ENCODE results near the gene GUCA2A.

The GUCA2A gene

DNA sequence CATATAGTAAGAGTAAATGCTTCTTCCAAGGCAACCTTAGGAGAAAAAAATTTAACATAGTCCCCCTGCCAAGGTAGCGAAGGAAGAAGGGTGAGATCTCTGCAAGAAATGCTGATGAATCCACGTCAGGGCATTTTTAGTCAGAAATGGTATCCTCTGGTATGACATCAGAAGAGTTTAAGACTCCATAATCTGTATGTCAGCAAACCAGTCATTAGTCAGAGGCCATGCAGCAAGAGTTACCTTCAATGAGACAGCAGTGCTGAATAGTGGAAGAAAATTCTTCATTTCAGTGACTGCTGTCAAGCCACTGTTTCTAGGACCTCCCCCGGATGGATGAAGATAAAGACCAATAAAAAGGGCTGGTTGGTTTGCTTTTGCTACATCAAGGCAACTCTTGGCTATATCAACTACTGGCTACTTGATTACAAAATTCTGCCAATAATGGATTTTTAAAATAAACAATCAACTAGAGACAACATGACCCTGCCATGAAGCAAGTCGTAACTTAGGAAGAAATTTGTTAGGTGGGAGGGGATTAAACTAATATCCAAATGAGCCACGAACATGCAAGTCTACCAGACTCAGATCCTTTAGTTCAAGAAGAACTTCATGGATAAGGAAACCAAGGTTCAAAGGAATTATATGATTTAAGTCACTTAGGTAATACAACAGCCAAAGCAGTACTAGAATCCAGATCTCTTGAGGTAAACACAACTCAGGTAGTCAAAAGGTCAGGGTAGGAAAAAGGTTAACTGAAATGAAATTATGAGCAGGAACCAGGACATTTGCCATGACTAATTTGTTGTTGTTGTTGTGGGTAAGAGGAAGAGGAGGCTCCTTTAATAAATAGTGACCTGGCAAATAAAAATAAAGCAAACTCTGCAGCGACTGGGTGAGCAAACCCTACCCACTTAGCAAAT lies 25.6 kb upstream of the GUCA2A start:
- H3K36me3 ChIP-seq (ENCODE audit: control insufficient read depth, low read length), result peaks cover 58% of the 10 kb centered on the region
- H3K27ac ChIP-seq (ENCODE audit: low read depth, low read length), result no peak overlapping the region
- H3K27me3 ChIP-seq (ENCODE audit: control insufficient read depth, low read length), result no peaks in the 10 kb centered on the region
- H3K4me3 ChIP-seq (ENCODE audit: low read length), result no peak overlapping the region
- no peaks in the 10 kb centered on the region for H4K20me1 ChIP-seq (ENCODE audit: control insufficient read depth, insufficient read depth, low read depth, low read length)
- H3K9me2 ChIP-seq (replicated peaks; ENCODE audit: control insufficient read depth, low read length), result no peaks in the 10 kb centered on the region
- no peaks in the 10 kb centered on the region for H3K79me2 ChIP-seq (ENCODE audit: control insufficient read depth, low read length)
- TF ChIP-seq EZH2phosphoT487 (IDR thresholded peaks at IDR 0.05; ENCODE audit: borderline replicate concordance, low read length), result no peak
- TF ChIP-seq, protein P1, sequence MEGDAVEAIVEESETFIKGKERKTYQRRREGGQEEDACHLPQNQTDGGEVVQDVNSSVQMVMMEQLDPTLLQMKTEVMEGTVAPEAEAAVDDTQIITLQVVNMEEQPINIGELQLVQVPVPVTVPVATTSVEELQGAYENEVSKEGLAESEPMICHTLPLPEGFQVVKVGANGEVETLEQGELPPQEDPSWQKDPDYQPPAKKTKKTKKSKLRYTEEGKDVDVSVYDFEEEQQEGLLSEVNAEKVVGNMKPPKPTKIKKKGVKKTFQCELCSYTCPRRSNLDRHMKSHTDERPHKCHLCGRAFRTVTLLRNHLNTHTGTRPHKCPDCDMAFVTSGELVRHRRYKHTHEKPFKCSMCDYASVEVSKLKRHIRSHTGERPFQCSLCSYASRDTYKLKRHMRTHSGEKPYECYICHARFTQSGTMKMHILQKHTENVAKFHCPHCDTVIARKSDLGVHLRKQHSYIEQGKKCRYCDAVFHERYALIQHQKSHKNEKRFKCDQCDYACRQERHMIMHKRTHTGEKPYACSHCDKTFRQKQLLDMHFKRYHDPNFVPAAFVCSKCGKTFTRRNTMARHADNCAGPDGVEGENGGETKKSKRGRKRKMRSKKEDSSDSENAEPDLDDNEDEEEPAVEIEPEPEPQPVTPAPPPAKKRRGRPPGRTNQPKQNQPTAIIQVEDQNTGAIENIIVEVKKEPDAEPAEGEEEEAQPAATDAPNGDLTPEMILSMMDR (IDR thresholded peaks at IDR 0.05; ENCODE audit: low read depth, low read length, poor library complexity, severe bottlenecking), result no peak
- no peaks in the 10 kb centered on the region for H3K4me1 ChIP-seq (ENCODE audit: control insufficient read depth, low read length)
- H3K4me2 ChIP-seq (ENCODE audit: low read length), result no peak overlapping the region
- H3F3A ChIP-seq (ENCODE audit: control insufficient read depth, insufficient read depth), result no peaks in the 10 kb centered on the region
- no peaks in the 10 kb centered on the region for H3K9me3 ChIP-seq (ENCODE audit: control insufficient read depth, insufficient read depth, low read length)

DNA sequence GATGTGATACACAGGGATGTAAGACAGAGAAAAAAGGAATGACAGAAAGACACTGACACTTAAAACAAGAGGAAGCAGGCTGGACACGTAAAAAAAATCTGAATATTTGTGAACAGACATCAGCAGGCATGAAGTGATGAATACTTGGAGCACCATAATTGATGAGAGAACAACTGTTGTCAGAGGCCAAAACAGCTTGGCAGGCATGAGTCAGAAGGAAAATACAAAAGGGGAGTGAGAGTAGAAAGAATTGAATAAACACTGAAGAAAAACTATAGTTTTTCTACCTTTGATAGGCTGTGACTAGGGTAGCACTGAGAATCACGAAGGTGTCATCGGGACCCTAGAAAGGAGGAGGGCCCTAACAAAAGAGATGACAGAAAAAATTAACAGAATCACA lies 21.6 kb upstream of the GUCA2A start:
- no peaks in the 10 kb centered on the region for H3K9me3 ChIP-seq (ENCODE audit: control insufficient read depth, insufficient read depth, low read length)
- H3K9me2 ChIP-seq (replicated peaks; ENCODE audit: control insufficient read depth, low read length), result no peaks in the 10 kb centered on the region
- H4K20me1 ChIP-seq (ENCODE audit: control insufficient read depth, insufficient read depth, low read depth, low read length), result no peaks in the 10 kb centered on the region
- H3K27ac ChIP-seq (ENCODE audit: low read depth, low read length), result no peak overlapping the region
- H3K79me2 ChIP-seq (ENCODE audit: control insufficient read depth, low read length), result no peaks in the 10 kb centered on the region
- TF ChIP-seq, protein P1 (IDR thresholded peaks at IDR 0.05; ENCODE audit: low read depth, low read length, poor library complexity, severe bottlenecking), result no peak
- TF ChIP-seq EZH2phosphoT487 (IDR thresholded peaks at IDR 0.05; ENCODE audit: borderline replicate concordance, low read length), result no peak
- H3K36me3 ChIP-seq (ENCODE audit: control insufficient read depth, low read length), result peaks cover 38% of the 10 kb centered on the region
- H3K27me3 ChIP-seq (ENCODE audit: control insufficient read depth, low read length), result no peaks in the 10 kb centered on the region
- no peaks in the 10 kb centered on the region for H3F3A ChIP-seq (ENCODE audit: control insufficient read depth, insufficient read depth)
- no peaks in the 10 kb centered on the region for H3K4me1 ChIP-seq (ENCODE audit: control insufficient read depth, low read length)
- no peak overlapping the region for H3K4me2 ChIP-seq (ENCODE audit: low read length)
- H3K4me3 ChIP-seq (ENCODE audit: low read length), result no peak overlapping the region

DNA sequence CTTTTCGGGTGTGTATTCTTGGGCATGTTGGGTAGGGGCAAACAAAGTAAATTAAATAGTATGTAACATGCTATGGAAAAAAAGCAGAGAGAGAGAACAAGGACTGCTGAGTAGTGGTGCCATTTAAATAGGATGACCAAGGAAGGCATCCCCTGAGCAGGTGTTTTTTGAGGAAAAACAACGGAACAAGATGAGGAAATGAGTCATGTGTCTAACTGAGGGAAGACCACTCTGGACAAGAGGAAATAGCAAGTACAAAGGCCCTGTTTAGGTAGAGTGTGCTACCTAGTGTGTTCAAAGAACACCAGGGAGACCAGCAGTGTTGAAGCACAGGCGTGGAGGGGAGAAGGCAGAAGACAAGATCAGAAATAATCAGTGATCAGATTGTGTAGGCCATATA lies 20.1 kb upstream of the GUCA2A start:
- no peaks in the 10 kb centered on the region for H3K9me3 ChIP-seq (ENCODE audit: control insufficient read depth, insufficient read depth, low read length)
- H4K20me1 ChIP-seq (ENCODE audit: control insufficient read depth, insufficient read depth, low read depth, low read length), result no peaks in the 10 kb centered on the region
- no peaks in the 10 kb centered on the region for H3F3A ChIP-seq (ENCODE audit: control insufficient read depth, insufficient read depth)
- no peaks in the 10 kb centered on the region for H3K9me2 ChIP-seq (replicated peaks; ENCODE audit: control insufficient read depth, low read length)
- H3K36me3 ChIP-seq (ENCODE audit: control insufficient read depth, low read length), result peaks cover 40% of the 10 kb centered on the region
- no peak overlapping the region for H3K4me3 ChIP-seq (ENCODE audit: low read length)
- no peaks in the 10 kb centered on the region for H3K27me3 ChIP-seq (ENCODE audit: control insufficient read depth, low read length)
- no peaks in the 10 kb centered on the region for H3K4me1 ChIP-seq (ENCODE audit: control insufficient read depth, low read length)
- TF ChIP-seq, protein P1 (IDR thresholded peaks at IDR 0.05; ENCODE audit: low read depth, low read length, poor library complexity, severe bottlenecking), result no peak
- TF ChIP-seq EZH2phosphoT487 (IDR thresholded peaks at IDR 0.05; ENCODE audit: borderline replicate concordance, low read length), result no peak
- H3K79me2 ChIP-seq (ENCODE audit: control insufficient read depth, low read length), result no peaks in the 10 kb centered on the region
- no peak overlapping the region for H3K27ac ChIP-seq (ENCODE audit: low read depth, low read length)
- H3K4me2 ChIP-seq (ENCODE audit: low read length), result no peak overlapping the region
